HepG2 (cell line): ENCODE data around the gene ZCCHC3. TPM values are rescaled to one million over a fixed set of nuclear protein-coding genes. Genes with fewer than 3 reads are reported as not detected.
A peak's percentile ranks its signal among the peaks of the same experiment; 100 is the strongest.

Source experiments
- ADNP ChIP-seq: sonication (generic); formaldehyde crosslinking; IDR thresholded peaks from 2 replicates; pipeline ENCODE4 v1.4.0; 2020; ENCODE audit warnings: missing genetic modification reagents
- ARID2 ChIP-seq: sonication (generic); formaldehyde crosslinking; IDR thresholded peaks from 2 replicates; pipeline ENCODE4 v1.8.1; 2022; ENCODE audit warnings: mild to moderate bottlenecking, missing genetic modification reagents, borderline replicate concordance
- ARNT2 ChIP-seq: sonication (generic); formaldehyde crosslinking; IDR thresholded peaks from 2 replicates; pipeline ENCODE4 v1.8.0; 2022; ENCODE audit warnings: mild to moderate bottlenecking, low read depth, missing genetic modification reagents, moderate library complexity
- CCAR2 ChIP-seq: fragments of 200-400 bp; formaldehyde crosslinking; optimal IDR thresholded peaks from 2 replicates; pipeline ENCODE3; 2018; ENCODE audit warnings: low read depth, mild to moderate bottlenecking, low read length, moderate library complexity
- KLF11 ChIP-seq: IDR thresholded peaks from 2 replicates; pipeline ENCODE4 v1.6.1; 2016; ENCODE audit warnings: missing compliant biosample characterization
- KLF12 ChIP-seq: sonication (generic); formaldehyde crosslinking; IDR thresholded peaks from 2 replicates; pipeline ENCODE4 v1.4.0; 2020; ENCODE audit warnings: missing genetic modification reagents, borderline replicate concordance
- MED1 ChIP-seq: sonication (generic); formaldehyde crosslinking; IDR thresholded peaks from 2 replicates; pipeline ENCODE4 v1.4.0; 2020; ENCODE audit warnings: missing genetic modification reagents
- PAWR ChIP-seq: sonication (generic); formaldehyde crosslinking; IDR thresholded peaks from 2 replicates; pipeline ENCODE4 v1.4.0; 2020; ENCODE audit warnings: missing genetic modification reagents, mild to moderate bottlenecking, borderline replicate concordance
- RBFOX2 ChIP-seq: fragments of 200-400 bp; formaldehyde crosslinking; IDR thresholded peaks from 2 replicates; pipeline ENCODE4 v1.6.1; 2017; ENCODE audit warnings: low read depth, mild to moderate bottlenecking, low read length
- SATB2 ChIP-seq: sonication (generic); formaldehyde crosslinking; IDR thresholded peaks from 2 replicates; pipeline ENCODE4 v1.5.0; 2020; ENCODE audit warnings: missing genetic modification reagents
- SIX4 ChIP-seq: sonication (generic); formaldehyde crosslinking; IDR thresholded peaks from 2 replicates; pipeline ENCODE4 v1.4.0; 2020; ENCODE audit warnings: missing genetic modification reagents
- TIGD3 ChIP-seq: sonication (generic); formaldehyde crosslinking; IDR thresholded peaks from 2 replicates; pipeline ENCODE4 v1.5.1; 2020; ENCODE audit warnings: mild to moderate bottlenecking, missing genetic modification reagents, borderline replicate concordance
- ZKSCAN5 ChIP-seq: sonication (generic); formaldehyde crosslinking; IDR thresholded peaks from 2 replicates; pipeline ENCODE4 v1.5.1; 2020; ENCODE audit warnings: mild to moderate bottlenecking, missing genetic modification reagents
- ZNF570 ChIP-seq: sonication (generic); formaldehyde crosslinking; IDR thresholded peaks from 2 replicates; pipeline ENCODE4 v1.4.0; 2020; ENCODE audit warnings: mild to moderate bottlenecking, missing genetic modification reagents, borderline replicate concordance
- ZNF619 ChIP-seq: sonication (generic); formaldehyde crosslinking; IDR thresholded peaks from 2 replicates; pipeline ENCODE4 v1.4.0; 2020; ENCODE audit warnings: mild to moderate bottlenecking, missing genetic modification reagents
- ZNF629 ChIP-seq: sonication (generic); formaldehyde crosslinking; conservative IDR thresholded peaks from 2 replicates; pipeline ENCODE4 v1.5.0; 2020; ENCODE audit warnings: missing genetic modification reagents
- ZNF75D ChIP-seq: sonication (generic); formaldehyde crosslinking; IDR thresholded peaks from 2 replicates; pipeline ENCODE4 v1.8.1; 2023; ENCODE audit warnings: missing genetic modification reagents, mild to moderate bottlenecking, borderline replicate concordance
- ZNF781 ChIP-seq: sonication (generic); formaldehyde crosslinking; IDR thresholded peaks from 2 replicates; pipeline ENCODE4 v1.5.1; 2020; ENCODE audit warnings: borderline replicate concordance, mild to moderate bottlenecking, missing genetic modification reagents; ENCODE audit errors: not compliant biosample characterization
- ZXDC ChIP-seq: sonication (generic); formaldehyde crosslinking; IDR thresholded peaks from 2 replicates; pipeline ENCODE4 v1.5.0; 2020; ENCODE audit warnings: mild to moderate bottlenecking, missing genetic modification reagents
- polyA plus RNA-seq, 8 experiments: library from polyadenylated mRNA; depleted of rRNA in 3 of 8; stranded (reverse) in 7 of 8; unstranded in 1 of 8; fragments of >200 nt; fragmentation: Illumina TruSeq in 4 of 8; extraction: Trizol in 4 of 8; gene quantifications; 2 replicates each; pipeline versions ENCODE4 v1.2.1 to v1.2.3, GENCODE V29; 2011 to 2016; ENCODE audit warnings: low read depth in 4 of 8, missing spikeins in 1 of 8, mixed read lengths in 1 of 8; ENCODE audit not compliant: insufficient read depth in 1 of 8
- total RNA-seq, 5 experiments: library from RNA; depleted of rRNA; stranded (reverse); fragments of >200 nt; fragmentation: Illumina TruSeq; extraction: Trizol; gene quantifications; 2 replicates each; pipeline ENCODE4 v1.2.3, GENCODE V29; 2016; ENCODE audit warnings: low read depth in 1 of 5
- TF ChIP-seq, protein P1 (sequence below): sonication (generic); formaldehyde crosslinking; IDR thresholded peaks from 2 replicates; pipeline ENCODE4 v1.8.1; 2023; ENCODE audit warnings: mild to moderate bottlenecking, moderate library complexity, missing genetic modification reagents

Gene ZCCHC3
- total and polyA plus RNA-seq, 2 of the 13 experiments (the other 11 are each of a cell fraction or from before 2014, with no cell fraction given), result 46.6 to 63.0 TPM

GRCh38 chr20:330233-331149, 33.1 kb downstream of the ZCCHC3 start (continued):
- TF ChIP-seq ARNT2 (CRISPR knock-in tag) (no peak), ARID2 (CRISPR knock-in tag) (no peak), ADNP (no peak), ZKSCAN5 (CRISPR knock-in tag) (no peak), TIGD3 (no peak), PAWR (CRISPR knock-in tag) (peak; percentile 97), SIX4 (CRISPR knock-in tag) (no peak), ZNF570 (0 out of 2 replicates have a peak, but pooled peaks have one; percentile 73), SATB2 (CRISPR knock-in tag) (no peak), ZXDC (CRISPR knock-in tag) (no peak), ZNF75D (CRISPR knock-in tag) (no peak), RBFOX2 (peak; percentile 42; the same call in 1 of the 2 replicates), ZNF629 (CRISPR knock-in tag) (0 out of 2 replicates have a peak, but pooled peaks have one; percentile 11), ZNF781 (peak; percentile 54), KLF12 (CRISPR knock-in tag) (no peak), MED1 (CRISPR knock-in tag) (peak; percentile 56; the same call in 1 of the 2 replicates), KLF11 (CRISPR knock-in tag) (no peak), CCAR2 (no peak), ZNF619 (0 out of 2 replicates have a peak, but pooled peaks have one; percentile 17)
- TF ChIP-seq, protein P1, sequence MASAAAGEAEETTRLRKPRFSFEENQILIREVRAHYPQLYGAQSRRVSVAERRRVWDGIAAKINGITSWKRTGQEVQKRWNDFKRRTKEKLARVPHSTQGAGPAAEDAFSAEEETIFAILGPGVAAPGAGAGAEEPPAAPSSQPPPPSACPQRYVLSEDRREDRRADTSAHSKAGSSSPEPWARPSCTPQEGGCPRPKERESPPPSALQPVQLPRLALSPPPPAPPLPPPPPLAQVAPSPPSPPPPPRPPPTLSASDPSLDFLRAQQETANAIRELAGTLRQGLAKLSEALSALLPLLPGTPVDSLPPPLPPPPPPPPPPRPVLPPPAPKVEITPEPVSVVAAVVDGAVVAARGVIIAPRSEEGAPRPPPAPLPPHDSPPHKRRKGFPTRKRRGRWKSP (CRISPR knock-in tag), result peak; percentile 22; the same call in 1 of the 2 replicates
